ENCODE results near the gene COQ8B.

GRCh38 chr19:40717325-40717879 is 716 bp upstream of the COQ8B start:
- no peak for TF ChIP-seq CTCF (IDR thresholded peaks at IDR 0.05; ENCODE audit: low read length)
- no peak for TF ChIP-seq EZH2 (IDR thresholded peaks at IDR 0.05; ENCODE audit: borderline replicate concordance, low read length)

All from OCI-LY1 (cell line).